Tracheal epithelial cell (primary cell): ENCODE data around the gene ADCK1. TPM values are rescaled to one million over a fixed set of nuclear protein-coding genes. Genes with fewer than 3 reads are reported as not detected.

Experiments
- total RNA-seq: library from RNA; depleted of rRNA; stranded (reverse); fragments of >200 nt; gene quantifications from 2 replicates; pipeline ENCODE4 v1.2.1, GENCODE V29; 2014

The ADCK1 gene, protein sequence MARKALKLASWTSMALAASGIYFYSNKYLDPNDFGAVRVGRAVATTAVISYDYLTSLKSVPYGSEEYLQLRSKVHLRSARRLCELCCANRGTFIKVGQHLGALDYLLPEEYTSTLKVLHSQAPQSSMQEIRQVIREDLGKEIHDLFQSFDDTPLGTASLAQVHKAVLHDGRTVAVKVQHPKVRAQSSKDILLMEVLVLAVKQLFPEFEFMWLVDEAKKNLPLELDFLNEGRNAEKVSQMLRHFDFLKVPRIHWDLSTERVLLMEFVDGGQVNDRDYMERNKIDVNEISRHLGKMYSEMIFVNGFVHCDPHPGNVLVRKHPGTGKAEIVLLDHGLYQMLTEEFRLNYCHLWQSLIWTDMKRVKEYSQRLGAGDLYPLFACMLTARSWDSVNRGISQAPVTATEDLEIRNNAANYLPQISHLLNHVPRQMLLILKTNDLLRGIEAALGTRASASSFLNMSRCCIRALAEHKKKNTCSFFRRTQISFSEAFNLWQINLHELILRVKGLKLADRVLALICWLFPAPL
- 4.3 and 4.5 TPM in 2 replicates for total RNA-seq

DNA sequence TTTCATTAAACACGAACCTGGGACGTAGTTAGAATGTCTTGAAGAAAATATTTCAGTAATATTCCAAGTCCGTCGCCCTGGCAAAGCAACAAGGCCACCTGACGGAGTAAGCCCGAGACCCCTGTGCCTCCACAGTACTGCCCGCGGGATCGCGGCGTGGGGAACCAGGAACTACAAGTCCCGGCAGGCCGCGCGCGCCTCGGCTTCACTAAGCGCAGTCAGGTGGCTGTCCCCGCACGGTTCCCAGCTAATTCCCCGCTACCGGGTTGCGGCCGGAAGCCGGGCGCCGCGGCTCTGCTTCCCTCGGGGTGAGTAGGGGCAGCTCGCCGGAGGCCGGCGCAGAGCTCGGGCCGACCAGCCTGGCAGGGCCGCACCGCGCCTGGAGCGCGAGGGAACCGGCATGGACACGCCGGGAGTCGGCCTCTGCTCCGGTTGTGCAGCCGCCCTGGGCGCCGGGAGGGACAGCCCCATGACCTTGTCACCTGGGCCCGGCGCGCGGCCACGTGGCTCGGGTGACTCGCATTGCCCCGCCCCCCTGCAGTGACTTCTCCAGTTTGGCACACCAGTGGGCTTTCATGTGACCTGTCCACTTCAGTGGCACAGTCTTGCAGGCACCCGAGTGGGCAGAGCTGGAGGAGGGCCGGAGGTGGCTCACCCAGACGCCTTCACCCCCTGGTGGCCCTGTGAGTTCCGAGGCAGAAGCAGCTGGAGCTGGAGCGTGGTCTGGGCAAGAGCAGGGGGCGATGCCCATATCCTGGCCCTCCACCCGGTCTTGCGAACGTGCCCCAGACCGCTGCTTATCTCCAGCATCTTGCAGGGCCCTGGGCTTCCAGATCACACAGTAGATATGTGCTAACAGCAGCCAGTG lies at the start of gene ADCK1:
Gene ADCK1 (plus strand): TSS at position 247 of the 868 bp plus-strand sequence. CDS start 18,870 bp downstream, outside the sequence.

DNA sequence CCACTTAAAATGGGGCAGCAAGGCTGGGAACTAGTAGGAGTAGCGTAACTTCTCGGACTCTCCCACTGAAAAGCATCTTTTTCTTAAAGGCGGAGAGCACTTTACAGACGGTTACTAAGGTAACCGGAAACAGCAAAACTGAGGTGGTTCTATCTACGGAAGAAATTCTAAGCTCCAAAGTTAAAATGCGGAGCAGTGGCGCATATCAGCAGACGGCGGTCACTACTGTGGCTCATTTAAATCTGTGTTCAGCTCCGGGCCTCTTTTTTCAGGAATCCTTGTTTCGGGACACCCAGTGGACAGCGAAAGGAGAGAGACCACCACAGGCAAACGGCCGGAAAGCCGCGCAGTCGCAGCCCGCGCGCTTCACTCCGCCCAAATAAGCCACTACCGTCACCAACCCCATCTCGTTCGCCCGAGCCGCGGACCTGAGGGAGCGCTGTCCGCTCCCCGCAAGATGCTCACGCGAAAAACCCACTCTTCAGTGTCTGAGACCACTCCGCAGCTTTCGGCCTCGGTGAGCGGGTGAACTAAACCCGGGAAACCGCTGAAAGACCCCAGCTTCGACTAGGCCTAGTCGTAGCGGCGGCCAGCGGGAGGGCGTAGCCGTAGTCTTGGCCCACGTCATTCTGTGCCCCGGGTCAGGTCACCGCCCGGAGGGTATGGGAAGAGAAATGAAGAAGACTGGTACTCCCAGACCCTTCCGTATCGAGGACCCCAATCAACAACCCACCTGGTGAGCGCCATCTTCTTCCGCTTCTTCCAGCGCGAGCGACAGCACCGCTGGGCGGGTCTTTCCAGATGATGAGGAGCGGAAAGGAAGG lies 39.3 kb upstream of the ADCK1 start, which contains the start of gene SNW1:
Gene SNW1 (minus strand): TSS at position 776 of the 824 bp plus-strand sequence. CDS start 29 bp downstream, at position 747.

Other genes starting within 250 kb of the ADCK1 start
- gene SPTLC2, start 183.5 kb upstream of the ADCK1 start, total RNA-seq, result 26.9 and 42.7 TPM in 2 replicates
- gene ALKBH1, start 92.1 kb upstream of the ADCK1 start, total RNA-seq, result 8.0 and 10.4 TPM in 2 replicates
- gene SLIRP, start 92.0 kb upstream of the ADCK1 start, total RNA-seq, result 136 and 169 TPM in 2 replicates
- gene SNW1, start 39.0 kb upstream of the ADCK1 start, total RNA-seq, result 43.1 and 43.6 TPM in 2 replicates